B cell (primary cell): ENCODE results near the gene GRB10.

Experiments
- EZH2 ChIP-seq: IDR thresholded peaks from 2 replicates; pipeline ENCODE4 v1.6.1; 2012; ENCODE audit warnings: borderline replicate concordance, low read depth, mild to moderate bottlenecking, moderate library complexity, low read length; ENCODE audit not compliant: insufficient read depth, poor library complexity, severe bottlenecking
- TF ChIP-seq, protein P1 (sequence below): fragments of 200-600 bp; IDR thresholded peaks from one replicate; pipeline ENCODE4 v1.8.0; 2022; ENCODE audit warnings: antibody characterized with exemption, mild to moderate bottlenecking

DNA sequence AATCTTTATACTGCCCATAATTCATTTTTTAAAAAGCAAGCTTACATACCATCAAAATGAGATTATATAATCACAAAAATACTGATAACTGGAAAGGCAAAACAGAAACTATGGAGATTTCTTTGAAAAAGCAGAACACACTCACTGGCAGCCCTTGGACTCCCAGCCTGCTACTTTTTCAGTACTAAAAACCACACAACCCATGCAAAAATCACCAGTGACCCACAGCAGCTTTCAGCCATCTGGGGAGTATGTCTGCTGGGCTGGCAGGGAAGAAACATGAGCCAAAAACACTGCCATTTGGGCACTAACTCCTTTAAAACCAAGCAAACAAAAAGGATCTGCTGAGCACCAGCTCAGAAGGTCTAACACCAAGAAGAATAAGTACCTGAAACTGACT is 137.5 kb downstream of the GRB10 start:
- TF ChIP-seq EZH2: no peak
- TF ChIP-seq, protein P1, sequence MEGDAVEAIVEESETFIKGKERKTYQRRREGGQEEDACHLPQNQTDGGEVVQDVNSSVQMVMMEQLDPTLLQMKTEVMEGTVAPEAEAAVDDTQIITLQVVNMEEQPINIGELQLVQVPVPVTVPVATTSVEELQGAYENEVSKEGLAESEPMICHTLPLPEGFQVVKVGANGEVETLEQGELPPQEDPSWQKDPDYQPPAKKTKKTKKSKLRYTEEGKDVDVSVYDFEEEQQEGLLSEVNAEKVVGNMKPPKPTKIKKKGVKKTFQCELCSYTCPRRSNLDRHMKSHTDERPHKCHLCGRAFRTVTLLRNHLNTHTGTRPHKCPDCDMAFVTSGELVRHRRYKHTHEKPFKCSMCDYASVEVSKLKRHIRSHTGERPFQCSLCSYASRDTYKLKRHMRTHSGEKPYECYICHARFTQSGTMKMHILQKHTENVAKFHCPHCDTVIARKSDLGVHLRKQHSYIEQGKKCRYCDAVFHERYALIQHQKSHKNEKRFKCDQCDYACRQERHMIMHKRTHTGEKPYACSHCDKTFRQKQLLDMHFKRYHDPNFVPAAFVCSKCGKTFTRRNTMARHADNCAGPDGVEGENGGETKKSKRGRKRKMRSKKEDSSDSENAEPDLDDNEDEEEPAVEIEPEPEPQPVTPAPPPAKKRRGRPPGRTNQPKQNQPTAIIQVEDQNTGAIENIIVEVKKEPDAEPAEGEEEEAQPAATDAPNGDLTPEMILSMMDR: no peak
